Activated CD8-positive, alpha-beta T cell treated with anti-CD3 and anti-CD28 coated beads, Interleukin-2, amount 10 ng/mL, durations not matched to agents 7 days and 5 days (primary cell): Measurements from ENCODE around the gene FCHSD2. TPM values are rescaled to one million over a fixed set of nuclear protein-coding genes. Genes with fewer than 3 reads are reported as not detected.

Experiments used
- ATAC-seq: fragments of 150-1000 bp; cut with Tn5 transposase; one replicate; pipeline ENCODE4 v1.10.0; 2021; ENCODE audit warnings: moderate library complexity
- CTCF ChIA-PET: fragments of 350-600 bp; sonication (Branson Sonifier 250); formaldehyde crosslinking; loops from one replicate; lab custom pipeline; 2021; ENCODE audit warnings: antibody characterized with exemption; lab: Charles Lee
- POLR2A ChIA-PET: fragments of 350-600 bp; sonication (Branson Sonifier 250); formaldehyde crosslinking; loops from one replicate; lab custom pipeline; 2021; ENCODE audit warnings: antibody characterized with exemption; lab: Charles Lee
- DNase-seq: peaks from one replicate; pipeline ENCODE4 v3.0.0-alpha.2; 2020
- H3K27ac Mint-ChIP-seq: one replicate; pipeline ENCODE4 v1.8.0; 2021; ENCODE audit warnings: mild to moderate bottlenecking, mixed read lengths
- H3K27me3 Mint-ChIP-seq: one replicate; pipeline ENCODE4 v1.8.0; 2021; ENCODE audit warnings: low read depth, mixed read lengths
- H3K36me3 Mint-ChIP-seq: one replicate; pipeline ENCODE4 v1.8.0; 2021; ENCODE audit warnings: low read depth, mixed read lengths
- H3K4me1 Mint-ChIP-seq: one replicate; pipeline ENCODE4 v1.8.0; 2021; ENCODE audit warnings: low read depth, mixed read lengths
- H3K4me3 Mint-ChIP-seq: one replicate; pipeline ENCODE4 v1.8.0; 2021; ENCODE audit warnings: mild to moderate bottlenecking, mixed read lengths
- H3K9me3 Mint-ChIP-seq: one replicate; pipeline ENCODE4 v1.8.0; 2022; ENCODE audit warnings: mixed read lengths; ENCODE audit not compliant: insufficient read depth
- total RNA-seq, 2 experiments: library from RNA; stranded (reverse); gene quantifications; one replicate each; pipeline ENCODE4 v1.2.3, GENCODE V29; 2021

FCHSD2 gene
- total RNA-seq, 2 experiments from 2014 or later = 49.6 to 51.8 TPM

- peaks cover 41% of the 10 kb centered on the region for H3K4me1 Mint-ChIP-seq
- ATAC-seq = no peak
Observed at GRCh38 chr11:72972496-72973128, 169.5 kb downstream of the FCHSD2 start.

GRCh38 chr11:72971192-72971967 is 170.7 kb downstream of the FCHSD2 start:
- no peak overlapping the region for H3K27ac Mint-ChIP-seq
- H3K36me3 Mint-ChIP-seq = peaks cover 41% of the 10 kb centered on the region
- ChIA-PET POLR2A (no interaction called here), CTCF (no interaction called here)
- H3K4me1 Mint-ChIP-seq = peaks cover 42% of the 10 kb centered on the region
- H3K4me3 Mint-ChIP-seq = no peak overlapping the region
- H3K27me3 Mint-ChIP-seq = no peaks in the 10 kb centered on the region
- no peaks in the 10 kb centered on the region for H3K9me3 Mint-ChIP-seq
- DNase-seq (no peak), ATAC-seq (no peak)

More at GRCh38 chr11:72972496-72973128, 169.5 kb downstream of the FCHSD2 start:
- no peaks in the 10 kb centered on the region for H3K27me3 Mint-ChIP-seq
- H3K27ac Mint-ChIP-seq = no peak overlapping the region
- ChIA-PET CTCF (interaction anchor here (1.3 kb wide), 1 partner anchor 205 kb away, joined by 3 read pairs; no protein-coding TSS in a partner anchor), POLR2A (no interaction called here)
- no peak overlapping the region for H3K4me3 Mint-ChIP-seq
- DNase-seq = no peak
- H3K36me3 Mint-ChIP-seq = peaks cover 47% of the 10 kb centered on the region
- H3K9me3 Mint-ChIP-seq = no peaks in the 10 kb centered on the region

GRCh38 chr11:72970557-72971118 is 171.5 kb downstream of the FCHSD2 start:
- Mint-ChIP-seq H3K27me3 (no peaks in the 10 kb centered on the region), H3K27ac (peak overlapping the region; percentile 57), H3K36me3 (peaks cover 38% of the 10 kb centered on the region), H3K4me3 (no peak overlapping the region), H3K9me3 (no peaks in the 10 kb centered on the region), H3K4me1 (peaks cover 43% of the 10 kb centered on the region)
- ATAC-seq (no peak), DNase-seq (peak; percentile 32)
- CTCF ChIA-PET = no interaction called here
- POLR2A ChIA-PET = no interaction called here

- no peaks in the 10 kb centered on the region for H3K9me3 Mint-ChIP-seq
- CTCF ChIA-PET = no interaction called here
- POLR2A ChIA-PET = no interaction called here
Observed at GRCh38 chr11:72969894-72970335, 172.2 kb downstream of the FCHSD2 start.

GRCh38 chr11:72968390-72968789 is 173.7 kb downstream of the FCHSD2 start:
- no peaks in the 10 kb centered on the region for H3K9me3 Mint-ChIP-seq
- ATAC-seq (no peak), DNase-seq (no peak)
- no peaks in the 10 kb centered on the region for H3K27me3 Mint-ChIP-seq
- H3K36me3 Mint-ChIP-seq = peaks cover 36% of the 10 kb centered on the region
- no peak overlapping the region for H3K4me3 Mint-ChIP-seq
- ChIA-PET POLR2A (no interaction called here), CTCF (no interaction called here)
- H3K4me1 Mint-ChIP-seq = peaks cover 50% of the 10 kb centered on the region
- H3K27ac Mint-ChIP-seq = peak overlapping the region; percentile 30

More at GRCh38 chr11:72969894-72970335, 172.2 kb downstream of the FCHSD2 start:
- Mint-ChIP-seq H3K4me1 (peaks cover 50% of the 10 kb centered on the region), H3K27me3 (no peaks in the 10 kb centered on the region), H3K4me3 (peak overlapping the region; percentile 20), H3K36me3 (peaks cover 39% of the 10 kb centered on the region), H3K27ac (peak overlapping the region; percentile 74)
- ATAC-seq (peak; percentile 80), DNase-seq (no peak)

GRCh38 chr11:72965672-72966071 is 176.4 kb downstream of the FCHSD2 start:
- Mint-ChIP-seq H3K36me3 (peaks cover 33% of the 10 kb centered on the region), H3K27me3 (no peaks in the 10 kb centered on the region), H3K9me3 (no peaks in the 10 kb centered on the region), H3K4me3 (no peak overlapping the region), H3K27ac (no peak overlapping the region), H3K4me1 (peaks cover 36% of the 10 kb centered on the region)
- ATAC-seq = no peak
- CTCF ChIA-PET = no interaction called here
- POLR2A ChIA-PET = no interaction called here
- DNase-seq = no peak

GRCh38 chr11:72962717-72963116 is 179.4 kb downstream of the FCHSD2 start:
- H3K36me3 Mint-ChIP-seq = peaks cover 39% of the 10 kb centered on the region
- ATAC-seq (no peak), DNase-seq (no peak)
- H3K27me3 Mint-ChIP-seq = no peaks in the 10 kb centered on the region
- H3K4me3 Mint-ChIP-seq = no peak overlapping the region
- ChIA-PET CTCF (no interaction called here), POLR2A (no interaction called here)
- H3K27ac Mint-ChIP-seq = no peak overlapping the region
- H3K9me3 Mint-ChIP-seq = no peaks in the 10 kb centered on the region
- peaks cover 14% of the 10 kb centered on the region for H3K4me1 Mint-ChIP-seq

GRCh38 chr11:72962084-72962483 is 180.0 kb downstream of the FCHSD2 start:
- H3K27me3 Mint-ChIP-seq = no peaks in the 10 kb centered on the region
- POLR2A ChIA-PET = no interaction called here
- DNase-seq (no peak), ATAC-seq (no peak)
- CTCF ChIA-PET = no interaction called here
- H3K9me3 Mint-ChIP-seq = no peaks in the 10 kb centered on the region
- peaks cover 41% of the 10 kb centered on the region for H3K36me3 Mint-ChIP-seq
- H3K4me3 Mint-ChIP-seq = no peak overlapping the region
- H3K4me1 Mint-ChIP-seq = peaks cover 14% of the 10 kb centered on the region
- H3K27ac Mint-ChIP-seq = no peak overlapping the region

- no peak for DNase-seq
- Mint-ChIP-seq H3K4me3 (no peak overlapping the region), H3K27me3 (no peaks in the 10 kb centered on the region), H3K27ac (no peak overlapping the region), H3K9me3 (no peaks in the 10 kb centered on the region), H3K36me3 (peaks cover 32% of the 10 kb centered on the region), H3K4me1 (peaks cover 6% of the 10 kb centered on the region)
- POLR2A ChIA-PET = no interaction called here
- CTCF ChIA-PET = no interaction called here
- ATAC-seq = no peak
Observed at GRCh38 chr11:72959998-72960731, 182.0 kb downstream of the FCHSD2 start.

- Mint-ChIP-seq H3K36me3 (peaks cover 26% of the 10 kb centered on the region), H3K9me3 (no peaks in the 10 kb centered on the region), H3K4me3 (no peak overlapping the region), H3K4me1 (peaks cover 3% of the 10 kb centered on the region), H3K27ac (no peak overlapping the region), H3K27me3 (no peaks in the 10 kb centered on the region)
- ATAC-seq (no peak), DNase-seq (no peak)
- ChIA-PET POLR2A (no interaction called here), CTCF (no interaction called here)
Observed at GRCh38 chr11:72958791-72959190, 183.3 kb downstream of the FCHSD2 start.

GRCh38 chr11:72955466-72955865 is 186.7 kb downstream of the FCHSD2 start:
- no peaks in the 10 kb centered on the region for H3K9me3 Mint-ChIP-seq
- ATAC-seq (no peak), DNase-seq (no peak)
- no peak overlapping the region for H3K4me3 Mint-ChIP-seq
- CTCF ChIA-PET = no interaction called here
- no peak overlapping the region for H3K27ac Mint-ChIP-seq
- H3K36me3 Mint-ChIP-seq = peaks cover 25% of the 10 kb centered on the region
- no peaks in the 10 kb centered on the region for H3K27me3 Mint-ChIP-seq
- peaks cover 3% of the 10 kb centered on the region for H3K4me1 Mint-ChIP-seq
- POLR2A ChIA-PET = no interaction called here
